Activated CD8-positive, alpha-beta T cell treated with anti-CD3 and anti-CD28 coated beads for 36 hours (primary cell): ENCODE measurements around the gene TOR1AIP2. TPM values are rescaled to one million over a fixed set of nuclear protein-coding genes. Genes with fewer than 3 reads are reported as not detected.

Experiments used
- ATAC-seq: fragments of 200-7000 bp; cut with Tn5 transposase; one replicate; pipeline ENCODE4 v1.10.0; 2021; ENCODE audit warnings: mild to moderate bottlenecking, moderate library complexity
- CTCF ChIA-PET: fragments of 350-600 bp; sonication (Branson Sonifier 250); formaldehyde crosslinking; loops from one replicate; lab custom pipeline; 2021; ENCODE audit warnings: antibody characterized with exemption; lab: Charles Lee
- POLR2A ChIA-PET: fragments of 350-600 bp; sonication (Branson Sonifier 250); formaldehyde crosslinking; loops from one replicate; lab custom pipeline; 2021; ENCODE audit warnings: antibody characterized with exemption; lab: Charles Lee
- DNase-seq: peaks from one replicate; pipeline ENCODE4 v3.0.0-alpha.2; 2020
- H3K27ac Mint-ChIP-seq: one replicate; pipeline ENCODE4 v1.8.0; 2021; ENCODE audit warnings: mild to moderate bottlenecking, mixed read lengths
- H3K27me3 Mint-ChIP-seq: one replicate; pipeline ENCODE4 v1.8.0; 2021; ENCODE audit warnings: mixed read lengths
- H3K36me3 Mint-ChIP-seq: one replicate; pipeline ENCODE4 v1.8.0; 2021; ENCODE audit warnings: low read depth, mixed read lengths
- H3K4me1 Mint-ChIP-seq: one replicate; pipeline ENCODE4 v1.8.0; 2021; ENCODE audit warnings: low read depth, mixed read lengths
- H3K4me3 Mint-ChIP-seq: one replicate; pipeline ENCODE4 v1.8.0; 2021; ENCODE audit warnings: mild to moderate bottlenecking, moderate library complexity, mixed read lengths
- H3K9me3 Mint-ChIP-seq: one replicate; pipeline ENCODE4 v1.8.0; 2021; ENCODE audit warnings: mixed read lengths
- CTCF ChIP-seq: fragments of 200-600 bp; IDR thresholded peaks from one replicate; pipeline ENCODE4 v1.8.0; 2022; ENCODE audit warnings: antibody characterized with exemption, mild to moderate bottlenecking
- intact Hi-C: fragments of 100-400 bp; cut with micrococcal nuclease; formaldehyde crosslinking; loops from one replicate; pipeline ENCODE4 v1.10.0; 2022
- total RNA-seq, 2 experiments: library from RNA; stranded (reverse); gene quantifications; one replicate each; pipeline ENCODE4 v1.2.3, GENCODE V29; 2021

TOR1AIP2 gene
- total RNA-seq, 2 experiments from 2014 or later: 39.5 to 45.1 TPM

DNA sequence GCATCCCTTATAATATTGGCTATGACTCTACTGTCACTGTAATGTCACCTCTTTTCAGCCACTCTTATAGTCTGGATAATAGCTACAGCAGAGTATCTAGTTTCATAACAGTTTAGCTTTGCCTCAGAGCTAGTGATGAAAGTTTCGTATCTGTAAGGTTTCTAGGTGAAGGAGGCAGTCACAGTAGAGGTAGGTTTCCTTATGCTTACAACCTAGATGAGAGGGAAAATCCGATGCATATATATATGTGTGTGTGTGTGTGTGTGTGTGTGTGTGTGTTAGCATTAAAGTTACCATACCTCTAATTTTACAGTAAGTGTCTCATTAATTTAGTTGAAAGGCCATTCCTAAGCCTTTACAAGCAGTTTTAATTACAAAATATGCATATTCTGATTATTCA is 2.2 kb upstream of the TOR1AIP2 start:
- H3K9me3 Mint-ChIP-seq: no peaks in the 10 kb centered on the region
- ChIA-PET POLR2A (interaction anchor here (0.7 to 1.0 kb wide), 2 partner anchors 73 to 74 kb away, joined by 3 to 4 read pairs; no protein-coding TSS in a partner anchor), CTCF (interaction anchor here (0.9 to 2.0 kb wide), 4 partner anchors 9 to 65 kb away, joined by 3 to 5 read pairs (median 4); no protein-coding TSS in a partner anchor)
- H3K27me3 Mint-ChIP-seq: no peaks in the 10 kb centered on the region
- intact Hi-C loops: no loop called here
- TF ChIP-seq CTCF: no peak
- ATAC-seq: no peak
- peaks cover 45% of the 10 kb centered on the region for H3K4me1 Mint-ChIP-seq
- no peak overlapping the region for H3K27ac Mint-ChIP-seq
- no peak for DNase-seq
- H3K36me3 Mint-ChIP-seq: peaks cover 25% of the 10 kb centered on the region
- no peak overlapping the region for H3K4me3 Mint-ChIP-seq

DNA sequence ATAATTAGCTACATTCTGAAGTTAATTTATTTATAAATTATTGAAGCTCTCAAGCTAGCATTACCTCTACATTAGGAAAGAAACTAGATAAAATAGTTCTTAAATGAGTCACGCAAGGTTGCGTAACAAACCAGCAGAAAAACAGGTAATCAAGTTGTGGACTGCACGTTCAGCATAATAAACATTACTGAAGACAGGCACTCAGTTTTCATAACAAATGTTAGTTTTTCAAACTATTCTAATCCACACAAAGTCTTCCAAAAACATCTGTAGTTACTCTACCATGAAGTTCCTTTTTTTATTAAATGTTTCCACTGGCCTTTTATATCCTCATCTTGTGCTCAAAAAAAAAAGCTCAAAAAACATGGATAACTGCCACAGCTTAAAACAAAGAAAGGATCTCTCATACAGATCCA is 1.3 kb downstream of the TOR1AIP2 start:
- ATAC-seq (no peak), DNase-seq (no peak)
- intact Hi-C loops: no loop called here
- Mint-ChIP-seq H3K9me3 (no peaks in the 10 kb centered on the region), H3K27me3 (no peaks in the 10 kb centered on the region), H3K36me3 (peaks cover 23% of the 10 kb centered on the region), H3K27ac (peak overlapping the region; percentile 42), H3K4me3 (peak overlapping the region; percentile 85), H3K4me1 (peaks cover 53% of the 10 kb centered on the region)
- POLR2A ChIA-PET: no interaction called here
- no peak for TF ChIP-seq CTCF
- CTCF ChIA-PET: interaction anchor here (0.6 to 1.8 kb wide), 5 partner anchors 8 to 75 kb away, joined by 3 to 9 read pairs (median 4); no protein-coding TSS in a partner anchor

DNA sequence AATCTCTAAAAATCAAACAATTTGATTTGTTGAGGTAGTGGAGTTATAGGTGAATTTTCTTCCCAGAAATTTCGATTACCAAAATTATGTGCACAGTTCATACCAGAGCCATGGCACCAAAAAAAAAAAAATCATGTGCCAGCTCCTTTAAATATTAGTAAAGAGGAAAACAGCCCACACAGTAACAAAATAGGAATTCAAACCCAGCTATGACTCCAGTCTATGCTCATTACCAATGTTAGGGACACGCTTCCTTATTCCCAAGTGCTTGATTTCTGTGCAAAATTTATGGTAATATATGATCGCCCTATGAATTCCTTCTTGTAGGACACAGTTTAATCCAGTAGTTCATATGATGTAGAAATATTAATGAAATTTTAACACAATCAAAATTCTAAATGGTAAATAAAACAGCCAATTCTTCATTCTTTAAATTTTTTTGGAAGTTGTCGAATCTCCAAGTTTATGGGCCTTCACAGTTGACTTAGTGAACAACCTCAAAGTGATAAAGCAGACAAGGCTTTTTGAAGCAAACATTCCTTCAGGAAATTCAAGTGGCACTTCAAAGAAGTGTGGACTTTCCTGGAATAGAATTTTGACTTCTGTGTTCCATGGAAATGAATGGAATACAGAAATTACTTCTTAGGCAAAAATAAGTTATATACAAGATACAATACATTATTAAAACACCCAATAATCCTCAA is 1.9 kb downstream of the TOR1AIP2 start:
- peaks cover 23% of the 10 kb centered on the region for H3K36me3 Mint-ChIP-seq
- DNase-seq: no peak
- no peak overlapping the region for H3K27ac Mint-ChIP-seq
- ATAC-seq: no peak
- H3K4me3 Mint-ChIP-seq: no peak overlapping the region
- TF ChIP-seq CTCF: no peak
- H3K9me3 Mint-ChIP-seq: no peaks in the 10 kb centered on the region
- H3K4me1 Mint-ChIP-seq: peaks cover 53% of the 10 kb centered on the region
- ChIA-PET POLR2A (no interaction called here), CTCF (interaction anchor here (0.6 to 1.8 kb wide), 4 partner anchors 8 to 61 kb away, joined by 3 to 9 read pairs (median 4); no protein-coding TSS in a partner anchor)
- H3K27me3 Mint-ChIP-seq: no peaks in the 10 kb centered on the region
- intact Hi-C loops: no loop called here

DNA sequence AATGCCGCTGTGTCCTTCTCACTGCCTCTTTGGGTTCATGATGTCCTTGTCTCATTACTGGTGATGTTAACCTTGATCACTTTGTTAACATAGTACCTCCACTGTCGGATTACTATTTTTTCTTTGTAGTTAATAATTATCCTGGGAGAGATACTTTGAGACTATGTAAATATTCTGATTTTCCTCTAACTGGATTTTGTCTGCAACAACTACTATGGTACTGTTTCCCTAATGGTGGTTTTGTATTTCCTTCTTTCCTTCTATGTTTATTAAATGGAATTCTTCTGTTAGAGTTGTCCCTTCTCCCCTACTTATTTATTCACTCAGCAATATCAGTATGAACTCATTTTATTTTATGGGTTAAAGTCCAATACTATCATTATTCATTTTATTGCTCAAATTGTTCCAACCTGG is 4.2 kb downstream of the TOR1AIP2 start:
- Mint-ChIP-seq H3K27me3 (no peaks in the 10 kb centered on the region), H3K4me1 (peaks cover 40% of the 10 kb centered on the region), H3K4me3 (no peak overlapping the region), H3K9me3 (no peaks in the 10 kb centered on the region), H3K27ac (no peak overlapping the region), H3K36me3 (peaks cover 23% of the 10 kb centered on the region)
- ATAC-seq (no peak), DNase-seq (no peak)
- intact Hi-C loops: no loop called here
- TF ChIP-seq CTCF: no peak
- ChIA-PET POLR2A (no interaction called here), CTCF (interaction anchor here (1.1 to 1.2 kb wide), 2 partner anchors 59 to 62 kb away, joined by 4 to 6 read pairs; no protein-coding TSS in a partner anchor)

DNA sequence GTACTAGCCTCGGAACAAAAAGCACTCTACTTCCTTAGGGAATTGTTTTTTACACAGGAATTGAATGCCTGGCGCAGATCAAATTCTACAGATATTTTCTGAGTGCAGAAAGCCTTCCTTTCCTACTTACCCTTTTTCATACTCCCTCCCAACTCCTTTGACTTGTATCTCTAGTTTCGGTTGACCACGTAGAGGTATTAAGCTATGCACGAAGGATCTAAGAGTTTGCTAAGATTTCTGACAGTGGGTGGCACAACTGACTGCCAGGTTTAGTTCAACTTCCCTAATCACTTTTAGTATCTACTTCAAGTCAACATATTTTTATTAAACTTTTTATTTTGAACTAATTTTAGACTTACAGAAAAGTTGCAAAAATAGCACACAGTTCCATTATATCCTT is 5.0 kb downstream of the TOR1AIP2 start:
- no peak overlapping the region for H3K4me3 Mint-ChIP-seq
- intact Hi-C loops: no loop called here
- no peaks in the 10 kb centered on the region for H3K27me3 Mint-ChIP-seq
- POLR2A ChIA-PET: no interaction called here
- CTCF ChIA-PET: interaction anchor here (0.7 to 1.2 kb wide), 3 partner anchors 11 to 309 kb away, joined by 3 read pairs; no protein-coding TSS in a partner anchor
- peaks cover 38% of the 10 kb centered on the region for H3K4me1 Mint-ChIP-seq
- no peak for TF ChIP-seq CTCF
- H3K9me3 Mint-ChIP-seq: no peaks in the 10 kb centered on the region
- peaks cover 22% of the 10 kb centered on the region for H3K36me3 Mint-ChIP-seq
- no peak for ATAC-seq
- no peak overlapping the region for H3K27ac Mint-ChIP-seq
- no peak for DNase-seq
